OCI-M1 (cell line): Measurements from ENCODE around the gene FBN2.
"Not testable (repeated sequence)": the region's sequence is repeated elsewhere in the genome, so short reads cannot be mapped to it uniquely, and the experiment has no call there.

Experiments
- DNase-seq: peaks from one replicate; lab custom pipeline; 2025; lab: John Stamatoyannopoulos, UW

FBN2 gene

GRCh38 chr5:128357226-128357625 lies 180.8 kb downstream of the FBN2 start:
- no peak for DNase-seq

- DNase-seq: no peak
Observed at GRCh38 chr5:128355961-128356360, 182.1 kb downstream of the FBN2 start.

- no peak for DNase-seq
Observed at GRCh38 chr5:128353441-128354107, 184.5 kb downstream of the FBN2 start.

GRCh38 chr5:128350705-128351104 lies 187.3 kb downstream of the FBN2 start:
- no peak for DNase-seq

GRCh38 chr5:128349044-128349858 lies 188.8 kb downstream of the FBN2 start:
- no peak for DNase-seq

GRCh38 chr5:128346038-128346437 lies 192.0 kb downstream of the FBN2 start:
- no peak for DNase-seq

GRCh38 chr5:128345247-128345646 lies 192.8 kb downstream of the FBN2 start:
- no peak for DNase-seq

GRCh38 chr5:128343168-128343567 lies 194.9 kb downstream of the FBN2 start:
- no peak for DNase-seq

- no peak for DNase-seq
Observed at GRCh38 chr5:128341056-128341455, 197.0 kb downstream of the FBN2 start.

GRCh38 chr5:128340648-128341047 lies 197.4 kb downstream of the FBN2 start:
- DNase-seq: no peak

- no peak for DNase-seq
Observed at GRCh38 chr5:128339585-128339984, 198.5 kb downstream of the FBN2 start.

GRCh38 chr5:128338649-128339048 lies 199.4 kb downstream of the FBN2 start:
- DNase-seq: no peak

- DNase-seq: peak; percentile 0
Observed at GRCh38 chr5:128335339-128335738, 202.7 kb downstream of the FBN2 start.

- no peak for DNase-seq
Observed at GRCh38 chr5:128334010-128334716, 203.9 kb downstream of the FBN2 start.

GRCh38 chr5:128331261-128331660 lies 206.8 kb downstream of the FBN2 start:
- no peak for DNase-seq

- peak; percentile 2 for DNase-seq
Observed at GRCh38 chr5:128329386-128329939, 208.6 kb downstream of the FBN2 start.

GRCh38 chr5:128328446-128328845 lies 209.6 kb downstream of the FBN2 start:
- no peak for DNase-seq

GRCh38 chr5:128328007-128328406 lies 210.0 kb downstream of the FBN2 start:
- DNase-seq: peak; percentile 48

- DNase-seq: not testable (repeated sequence)
Observed at GRCh38 chr5:128321418-128321817, 216.6 kb downstream of the FBN2 start.

- no peak for DNase-seq
Observed at GRCh38 chr5:128318691-128319090, 219.4 kb downstream of the FBN2 start.

GRCh38 chr5:128317481-128317880 lies 220.6 kb downstream of the FBN2 start:
- DNase-seq: no peak

- DNase-seq: no peak
Observed at GRCh38 chr5:128315671-128316070, 222.4 kb downstream of the FBN2 start.

GRCh38 chr5:128305341-128305740 lies 232.7 kb downstream of the FBN2 start:
- DNase-seq: no peak
